ENCODE measurements around the gene DDX31.

DDX31 gene

GRCh38 chr9:132543960-132544359, 125.8 kb downstream of the DDX31 start:
- H3K4ac ChIP-seq (ENCODE audit: low read length), result no peak overlapping the region
- peaks cover 24 to 29% of the 10 kb centered on the region in 2 donors for H3K4me1 ChIP-seq (ENCODE audit: control insufficient read depth in 2 of 2, insufficient read depth in 1 of 2, low read depth in 1 of 2, low read length in 2 of 2)
- H3K9ac ChIP-seq (ENCODE audit: low read depth, low read length, poor library complexity), result peak overlapping the region; percentile 45
- H3K4me3 ChIP-seq (ENCODE audit: low read length in 2 of 2), result no peak overlapping the region
- H2BK5ac ChIP-seq (ENCODE audit: low read length), result peak overlapping the region; percentile 10
- no peak overlapping the region for H4K91ac ChIP-seq (ENCODE audit: low read depth, low read length, poor library complexity)
- H3K79me1 ChIP-seq (ENCODE audit: low read depth, low read length), result no peaks in the 10 kb centered on the region
- peak overlapping the region; percentile 97 for H2BK12ac ChIP-seq (ENCODE audit: low read length)
- peak overlapping the region; percentile 49 for H3K14ac ChIP-seq (ENCODE audit: low read length)
- WGBS, 2 donors (ENCODE audit: extremely low coverage in 2 of 2, insufficient read length in 2 of 2, insufficient replicate concordance in 1 of 2), result no CpG with 5 or more reads among the region's 21 CpGs
- no peaks in the 10 kb centered on the region for H3K9me3 ChIP-seq (replicated peaks in 1 of 2; ENCODE audit: control insufficient read depth in 2 of 2, insufficient read depth in 1 of 2, low read depth in 1 of 2, low read length in 2 of 2)
- H2BK120ac ChIP-seq (ENCODE audit: low read depth, low read length), result peak overlapping the region; percentile 76
- H3K4me2 ChIP-seq (ENCODE audit: insufficient read depth, low read length, poor library complexity, severe bottlenecking), result no peak overlapping the region
- peak overlapping the region; percentile 22 for H3K23ac ChIP-seq (ENCODE audit: low read depth, low read length, poor library complexity)
- peak overlapping the region; percentile 89 for H3K18ac ChIP-seq (ENCODE audit: low read length)
- H2AK5ac ChIP-seq (ENCODE audit: low read depth, low read length), result peak overlapping the region; percentile 91
- H3K27ac ChIP-seq (replicated peaks; ENCODE audit: low read length), result no peak overlapping the region
- peak overlapping the region; percentile 51 for H2AFZ ChIP-seq (ENCODE audit: low read length)
- DNase-seq (ENCODE audit: low spot score), result no peak
- peaks cover 0 to 37% (median 0%) of the 10 kb centered on the region in 3 experiments for H3K27me3 ChIP-seq (ENCODE audit: control insufficient read depth in 3 of 3, insufficient read depth in 3 of 3, low read depth in 1 of 3, low read length in 3 of 3)
- H2BK15ac ChIP-seq (ENCODE audit: low read length), result peak overlapping the region; percentile 90
- no peaks in the 10 kb centered on the region for H3K36me3 ChIP-seq (replicated peaks in 1 of 2; ENCODE audit: control insufficient read depth in 2 of 2, insufficient read depth in 2 of 2, low read length in 2 of 2)
- peak overlapping the region; percentile 94 for H4K8ac ChIP-seq (ENCODE audit: low read depth, low read length)

DNA sequence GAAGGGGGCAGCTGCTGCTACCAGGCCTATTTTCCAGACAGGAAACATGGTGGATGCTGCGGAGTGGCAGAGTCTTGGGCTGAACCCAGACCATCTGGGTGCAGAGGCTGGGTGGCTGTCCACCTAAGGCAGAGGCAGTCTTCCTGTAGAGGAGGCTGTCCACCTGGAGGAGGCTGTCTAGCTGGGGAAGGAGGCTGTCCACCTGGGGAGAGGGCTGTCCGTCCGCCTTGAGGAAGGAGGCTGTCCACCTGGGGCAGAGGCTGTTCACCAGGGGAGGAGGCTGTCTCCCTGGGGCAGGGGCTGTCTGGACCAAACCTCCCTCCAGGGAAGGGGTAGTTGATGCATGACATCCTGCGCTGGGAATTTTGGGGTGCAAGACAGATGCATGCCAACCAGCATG, 126.5 kb downstream of the DDX31 start:
- no peak for DNase-seq (ENCODE audit: low spot score)
- no CpG with 5 or more reads among the region's 4 CpGs for WGBS, 2 donors (ENCODE audit: extremely low coverage in 2 of 2, insufficient read length in 2 of 2, insufficient replicate concordance in 1 of 2)

More for the DNA sequence above, 126.5 kb downstream of the DDX31 start:
- Histone ChIP-seq H3K27ac (replicated peaks; ENCODE audit: low read length) (no peak overlapping the region), H2BK12ac (ENCODE audit: low read length) (peak overlapping the region; percentile 2), H2BK15ac (ENCODE audit: low read length) (peak overlapping the region; percentile 76), H3K27me3 (ENCODE audit: control insufficient read depth in 3 of 3, insufficient read depth in 3 of 3, low read depth in 1 of 3, low read length in 3 of 3) (peaks cover 0 to 37% (median 0%) of the 10 kb centered on the region in 3 experiments), H2BK120ac (ENCODE audit: low read depth, low read length) (peak overlapping the region; percentile 76), H3K4ac (ENCODE audit: low read length) (no peak overlapping the region), H2AK5ac (ENCODE audit: low read depth, low read length) (peak overlapping the region; percentile 91), H3K4me3 (ENCODE audit: low read length in 2 of 2) (no peak overlapping the region), H3K23ac (ENCODE audit: low read depth, low read length, poor library complexity) (no peak overlapping the region), H3K36me3 (replicated peaks in 1 of 2; ENCODE audit: control insufficient read depth in 2 of 2, insufficient read depth in 2 of 2, low read length in 2 of 2) (no peaks in the 10 kb centered on the region), H2AFZ (ENCODE audit: low read length) (no peak overlapping the region), H4K8ac (ENCODE audit: low read depth, low read length) (no peak overlapping the region), H3K79me1 (ENCODE audit: low read depth, low read length) (no peaks in the 10 kb centered on the region), H3K4me1 (ENCODE audit: control insufficient read depth in 2 of 2, insufficient read depth in 1 of 2, low read depth in 1 of 2, low read length in 2 of 2) (peaks cover 17 to 27% of the 10 kb centered on the region in 2 donors), H3K18ac (ENCODE audit: low read length) (peak overlapping the region; percentile 89), H4K91ac (ENCODE audit: low read depth, low read length, poor library complexity) (no peak overlapping the region), H3K14ac (ENCODE audit: low read length) (peak overlapping the region; percentile 32), H3K4me2 (ENCODE audit: insufficient read depth, low read length, poor library complexity, severe bottlenecking) (no peak overlapping the region), H2BK5ac (ENCODE audit: low read length) (no peak overlapping the region), H3K9me3 (replicated peaks in 1 of 2; ENCODE audit: control insufficient read depth in 2 of 2, insufficient read depth in 1 of 2, low read depth in 1 of 2, low read length in 2 of 2) (no peaks in the 10 kb centered on the region), H3K9ac (ENCODE audit: low read depth, low read length, poor library complexity) (peak overlapping the region; percentile 55)
